HG03196 (cell line): ENCODE data around the gene EHMT2.
"Not testable (repeated sequence)": the region's sequence is repeated elsewhere in the genome, so short reads cannot be mapped to it uniquely, and the experiment has no call there.

Source experiments
- ATAC-seq: cut with Tn5 transposase; IDR thresholded peaks from one replicate; pipeline ENCODE4 v1.9.1; 2021; ENCODE audit not compliant: unreplicated experiment

The EHMT2 gene

GRCh38 chr6:31915756-31916155, 18.3 kb upstream of the EHMT2 start:
- no peak for ATAC-seq

GRCh38 chr6:31915351-31915750, 17.9 kb upstream of the EHMT2 start:
- ATAC-seq, result no peak

- no peak for ATAC-seq
These were observed 14.5 kb upstream of the EHMT2 start for GRCh38 chr6:31911826-31912585.

- not testable (repeated sequence) for ATAC-seq
These were observed 11.8 kb upstream of the EHMT2 start for GRCh38 chr6:31909298-31909697.

- peak; percentile 68 for ATAC-seq
These were observed 11.3 kb upstream of the EHMT2 start for GRCh38 chr6:31908791-31909190.

GRCh38 chr6:31908255-31908654, 10.8 kb upstream of the EHMT2 start:
- not testable (repeated sequence) for ATAC-seq

GRCh38 chr6:31907158-31907813, 9.8 kb upstream of the EHMT2 start:
- no peak for ATAC-seq

- not testable (repeated sequence) for ATAC-seq
These were observed 9.2 kb upstream of the EHMT2 start for GRCh38 chr6:31906727-31907126.

- no peak for ATAC-seq
These were observed 8.6 kb upstream of the EHMT2 start for GRCh38 chr6:31906122-31906521.

- ATAC-seq, result no peak
These were observed 7.5 kb upstream of the EHMT2 start for GRCh38 chr6:31905041-31905440.

- ATAC-seq, result no peak
These were observed 6.5 kb upstream of the EHMT2 start for GRCh38 chr6:31903957-31904356.

- ATAC-seq, result no peak
These were observed 4.6 kb upstream of the EHMT2 start, which contains the start of gene ZBTB12 for GRCh38 chr6:31901953-31902643. ZBTB12 (minus strand) TSS chr6:31902086; CDS start chr6:31901305, 781 bp downstream.

GRCh38 chr6:31901415-31901952, 4.0 kb upstream of the EHMT2 start:
- ATAC-seq, result no peak

- ATAC-seq, result no peak
These were observed 3.5 kb upstream of the EHMT2 start for GRCh38 chr6:31900917-31901414.

- no peak for ATAC-seq
These were observed 2.6 kb upstream of the EHMT2 start for GRCh38 chr6:31899882-31900722.

- no peak for ATAC-seq
These were observed 1.7 kb upstream of the EHMT2 start for GRCh38 chr6:31899215-31899614.

GRCh38 chr6:31898383-31899011, 999 bp upstream of the EHMT2 start:
- no peak for ATAC-seq

GRCh38 chr6:31896856-31897611, 464 bp downstream of the EHMT2 start:
- no peak for ATAC-seq

GRCh38 chr6:31896493-31896855, 1.0 kb downstream of the EHMT2 start:
- no peak for ATAC-seq
